ENCODE results near the gene OR1E1.
"Not testable (repeated sequence)": the region's sequence is repeated elsewhere in the genome, so short reads cannot be mapped to it uniquely, and the experiment has no call there.

Gene OR1E1

GRCh38 chr17:3398310-3398709 is at the start of gene OR1E1:
Gene OR1E1 (minus strand): TSS chr17:3398410. CDS start chr17:3398410, 0 bp downstream.
- FAIRE-seq: no peak

- FAIRE-seq: no peak
These were observed 49.4 kb upstream of the OR1E1 start for GRCh38 chr17:3447625-3448024.

GRCh38 chr17:3440451-3440850 is 42.2 kb upstream of the OR1E1 start:
- no peak for FAIRE-seq

- no peak for FAIRE-seq
These were observed 40.2 kb upstream of the OR1E1 start for GRCh38 chr17:3438368-3438767.

GRCh38 chr17:3433741-3434140 is 35.5 kb upstream of the OR1E1 start, which contains the start of gene OR1E2:
Gene OR1E2 (minus strand): TSS chr17:3433841. CDS start chr17:3433841, 0 bp downstream.
- FAIRE-seq: no peak

GRCh38 chr17:3433215-3433614 is 35.0 kb upstream of the OR1E1 start:
- not testable (repeated sequence) for FAIRE-seq

- FAIRE-seq: no peak
These were observed 20.0 kb upstream of the OR1E1 start for GRCh38 chr17:3418222-3418621.

GRCh38 chr17:3415610-3416009 is 17.4 kb upstream of the OR1E1 start:
- FAIRE-seq: no peak

- FAIRE-seq: not testable (repeated sequence)
These were observed 14.0 kb upstream of the OR1E1 start for GRCh38 chr17:3412216-3412615.

- FAIRE-seq: no peak
These were observed 12.9 kb upstream of the OR1E1 start, which contains the start of gene OR3A3 for GRCh38 chr17:3411070-3411469. Gene OR3A3 (plus strand): TSS chr17:3411370.

- not testable (repeated sequence) for FAIRE-seq
These were observed 5.6 kb upstream of the OR1E1 start for GRCh38 chr17:3403856-3404255.

GRCh38 chr17:3401786-3402185 is 3.6 kb upstream of the OR1E1 start:
- FAIRE-seq: no peak

GRCh38 chr17:3400055-3400454 is 1.8 kb upstream of the OR1E1 start:
- no peak for FAIRE-seq

- not testable (repeated sequence) for FAIRE-seq
These were observed 409 bp downstream of the OR1E1 start for GRCh38 chr17:3397801-3398200.

- no peak for FAIRE-seq
These were observed 8.4 kb downstream of the OR1E1 start for GRCh38 chr17:3389791-3390190.

GRCh38 chr17:3385869-3386816 is 12.1 kb downstream of the OR1E1 start, which contains the start of gene OR3A2:
Gene OR3A2 (minus strand): TSS chr17:3386308.
- no peak for FAIRE-seq

GRCh38 chr17:3381957-3382356 is 16.3 kb downstream of the OR1E1 start:
- FAIRE-seq: no peak

- no peak for FAIRE-seq
These were observed 19.9 kb downstream of the OR1E1 start for GRCh38 chr17:3378321-3378720.

- FAIRE-seq: not testable (repeated sequence)
These were observed 27.0 kb downstream of the OR1E1 start for GRCh38 chr17:3371167-3371566.
